ENCODE measurements around the gene TUT1.

DNA sequence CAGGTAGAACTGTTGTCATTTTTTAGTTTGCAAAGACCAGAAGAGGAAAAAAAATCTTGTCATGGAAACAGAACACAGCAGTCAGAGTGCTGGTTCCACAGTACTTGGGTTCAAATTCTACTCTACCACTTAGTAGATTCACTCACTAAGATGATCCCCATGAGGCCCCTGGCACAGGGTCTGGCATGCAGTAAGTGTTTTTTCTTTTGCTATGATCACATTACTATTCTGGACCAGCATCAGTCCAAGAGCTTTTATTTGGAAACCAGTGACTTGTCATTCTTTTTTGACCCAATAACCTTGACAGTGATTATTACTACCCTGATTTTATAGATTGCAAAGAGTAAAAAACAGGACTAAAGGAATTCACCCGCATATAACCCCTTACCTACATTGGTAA, 21.7 kb downstream of the TUT1 start:
- TF ChIP-seq, protein P1, sequence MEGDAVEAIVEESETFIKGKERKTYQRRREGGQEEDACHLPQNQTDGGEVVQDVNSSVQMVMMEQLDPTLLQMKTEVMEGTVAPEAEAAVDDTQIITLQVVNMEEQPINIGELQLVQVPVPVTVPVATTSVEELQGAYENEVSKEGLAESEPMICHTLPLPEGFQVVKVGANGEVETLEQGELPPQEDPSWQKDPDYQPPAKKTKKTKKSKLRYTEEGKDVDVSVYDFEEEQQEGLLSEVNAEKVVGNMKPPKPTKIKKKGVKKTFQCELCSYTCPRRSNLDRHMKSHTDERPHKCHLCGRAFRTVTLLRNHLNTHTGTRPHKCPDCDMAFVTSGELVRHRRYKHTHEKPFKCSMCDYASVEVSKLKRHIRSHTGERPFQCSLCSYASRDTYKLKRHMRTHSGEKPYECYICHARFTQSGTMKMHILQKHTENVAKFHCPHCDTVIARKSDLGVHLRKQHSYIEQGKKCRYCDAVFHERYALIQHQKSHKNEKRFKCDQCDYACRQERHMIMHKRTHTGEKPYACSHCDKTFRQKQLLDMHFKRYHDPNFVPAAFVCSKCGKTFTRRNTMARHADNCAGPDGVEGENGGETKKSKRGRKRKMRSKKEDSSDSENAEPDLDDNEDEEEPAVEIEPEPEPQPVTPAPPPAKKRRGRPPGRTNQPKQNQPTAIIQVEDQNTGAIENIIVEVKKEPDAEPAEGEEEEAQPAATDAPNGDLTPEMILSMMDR (IDR thresholded peaks at IDR 0.05), result no peak
- no peak for TF ChIP-seq POLR2A (IDR thresholded peaks at IDR 0.05)

All from testis (tissue), 2 donors.